Measurements from ENCODE around the gene COL5A2. TPM values are rescaled to one million over a fixed set of nuclear protein-coding genes. Genes with fewer than 3 reads are reported as not detected.

COL5A2 gene
- total RNA-seq, 1 donor from 2014 or later: 29.8 TPM

DNA sequence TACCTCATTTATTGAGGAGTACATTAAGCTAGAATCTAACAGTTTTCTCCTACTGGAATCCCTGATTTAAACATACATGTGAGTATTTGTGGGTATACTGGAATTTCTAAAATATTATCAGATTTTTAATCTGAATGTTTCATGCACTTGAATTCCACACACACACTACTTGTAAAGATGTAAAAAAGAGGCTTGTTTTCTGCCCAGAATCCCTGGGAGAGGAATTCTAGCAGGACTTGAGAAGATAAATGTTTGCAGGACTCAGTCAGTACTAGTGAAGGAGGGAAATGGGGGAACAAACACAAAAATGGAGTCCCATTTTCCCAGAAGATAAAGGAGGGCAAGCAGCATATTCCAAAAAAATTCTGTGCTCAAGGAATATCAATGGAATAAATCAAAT lies 17.0 kb downstream of the COL5A2 start:
- no peak for ATAC-seq
- no peak for DNase-seq
- no peak overlapping the region for H3K4me3 ChIP-seq
- no peaks in the 10 kb centered on the region for H3K9me3 ChIP-seq
- H3K27me3 ChIP-seq: no peaks in the 10 kb centered on the region
- peaks cover 4% of the 10 kb centered on the region for H3K4me1 ChIP-seq
- no peaks in the 10 kb centered on the region for H3K36me3 ChIP-seq
- no peak overlapping the region for H3K27ac ChIP-seq
- intact Hi-C loops (cut with DNase I): no loop called here
- TF ChIP-seq, protein P1, sequence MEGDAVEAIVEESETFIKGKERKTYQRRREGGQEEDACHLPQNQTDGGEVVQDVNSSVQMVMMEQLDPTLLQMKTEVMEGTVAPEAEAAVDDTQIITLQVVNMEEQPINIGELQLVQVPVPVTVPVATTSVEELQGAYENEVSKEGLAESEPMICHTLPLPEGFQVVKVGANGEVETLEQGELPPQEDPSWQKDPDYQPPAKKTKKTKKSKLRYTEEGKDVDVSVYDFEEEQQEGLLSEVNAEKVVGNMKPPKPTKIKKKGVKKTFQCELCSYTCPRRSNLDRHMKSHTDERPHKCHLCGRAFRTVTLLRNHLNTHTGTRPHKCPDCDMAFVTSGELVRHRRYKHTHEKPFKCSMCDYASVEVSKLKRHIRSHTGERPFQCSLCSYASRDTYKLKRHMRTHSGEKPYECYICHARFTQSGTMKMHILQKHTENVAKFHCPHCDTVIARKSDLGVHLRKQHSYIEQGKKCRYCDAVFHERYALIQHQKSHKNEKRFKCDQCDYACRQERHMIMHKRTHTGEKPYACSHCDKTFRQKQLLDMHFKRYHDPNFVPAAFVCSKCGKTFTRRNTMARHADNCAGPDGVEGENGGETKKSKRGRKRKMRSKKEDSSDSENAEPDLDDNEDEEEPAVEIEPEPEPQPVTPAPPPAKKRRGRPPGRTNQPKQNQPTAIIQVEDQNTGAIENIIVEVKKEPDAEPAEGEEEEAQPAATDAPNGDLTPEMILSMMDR (IDR thresholded peaks at IDR 0.05): no peak

DNA sequence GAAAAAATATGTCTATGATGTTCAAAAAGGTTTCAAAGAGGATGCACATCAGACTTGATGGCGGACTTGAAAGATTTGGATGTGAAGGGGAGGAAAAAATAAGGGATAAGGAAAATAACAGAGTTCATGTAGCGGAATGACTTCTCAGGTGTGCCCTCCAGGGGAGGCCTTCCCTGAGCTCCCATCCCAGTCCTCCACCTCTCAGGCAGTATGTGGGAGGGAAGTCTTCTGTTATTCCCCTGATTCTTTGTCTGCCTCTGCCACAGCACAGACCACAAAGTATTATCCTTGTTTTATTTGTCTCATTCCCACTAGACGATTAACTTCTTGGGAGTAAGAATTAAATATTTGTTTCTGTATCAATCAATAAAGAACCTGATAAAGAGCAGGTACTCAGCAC lies 17.7 kb downstream of the COL5A2 start:
- intact Hi-C loops (cut with DNase I): no loop called here
- ATAC-seq (no peak), DNase-seq (no peak)
- H3K27me3 ChIP-seq: no peaks in the 10 kb centered on the region
- H3K36me3 ChIP-seq: no peaks in the 10 kb centered on the region
- no peaks in the 10 kb centered on the region for H3K9me3 ChIP-seq
- peaks cover 4% of the 10 kb centered on the region for H3K4me1 ChIP-seq
- no peak overlapping the region for H3K4me3 ChIP-seq
- H3K27ac ChIP-seq: no peak overlapping the region
- TF ChIP-seq, protein P1 (IDR thresholded peaks at IDR 0.05): no peak

DNA sequence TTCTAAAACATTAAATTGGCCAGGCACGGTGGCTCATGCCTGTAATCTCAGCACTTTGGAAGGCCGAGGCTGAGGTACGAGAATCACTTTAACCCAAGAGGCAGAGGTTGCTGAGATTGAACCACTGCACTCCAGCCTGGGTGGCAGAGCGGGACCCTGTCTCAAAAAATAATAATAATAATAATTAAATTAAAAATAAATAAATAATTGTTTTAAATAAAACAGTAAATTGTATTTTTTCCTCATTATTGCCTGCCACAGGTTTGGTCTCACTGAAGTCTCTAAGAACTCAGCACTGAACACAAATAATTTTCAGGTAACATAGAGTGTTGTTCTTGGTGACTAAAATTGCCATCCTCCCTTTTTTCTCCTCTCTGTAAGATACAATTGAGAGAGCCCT lies 19.8 kb downstream of the COL5A2 start:
- no peaks in the 10 kb centered on the region for H3K36me3 ChIP-seq
- H3K4me1 ChIP-seq: peaks cover 4% of the 10 kb centered on the region
- no peak overlapping the region for H3K27ac ChIP-seq
- TF ChIP-seq, protein P1 (IDR thresholded peaks at IDR 0.05): no peak
- no peak for ATAC-seq
- DNase-seq: no peak
- no peaks in the 10 kb centered on the region for H3K27me3 ChIP-seq
- intact Hi-C loops (cut with DNase I): no loop called here
- H3K9me3 ChIP-seq: no peaks in the 10 kb centered on the region
- no peak overlapping the region for H3K4me3 ChIP-seq

DNA sequence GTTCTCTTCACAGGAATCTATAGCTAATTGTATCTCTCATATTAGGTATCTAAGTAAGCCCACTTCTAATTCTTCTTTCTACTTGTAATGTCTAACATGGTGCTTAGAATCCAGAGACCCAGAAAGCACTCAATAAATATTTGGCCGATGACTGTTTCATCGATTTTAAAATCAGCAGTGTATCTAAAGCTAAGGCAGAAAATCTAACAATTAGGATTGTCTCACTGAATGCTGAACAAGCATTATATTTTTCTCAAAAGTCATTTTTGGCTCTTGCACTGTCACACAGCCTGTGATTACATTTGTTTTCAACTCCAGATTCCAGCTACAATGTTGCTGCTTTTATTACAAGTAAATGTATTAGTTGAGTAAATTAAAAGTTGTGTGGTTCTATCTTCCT lies 20.3 kb downstream of the COL5A2 start:
- Histone ChIP-seq H3K9me3 (no peaks in the 10 kb centered on the region), H3K4me1 (peaks cover 4% of the 10 kb centered on the region), H3K36me3 (no peaks in the 10 kb centered on the region), H3K4me3 (no peak overlapping the region), H3K27me3 (no peaks in the 10 kb centered on the region), H3K27ac (no peak overlapping the region)
- TF ChIP-seq, protein P1 (IDR thresholded peaks at IDR 0.05): no peak
- no peak for DNase-seq
- intact Hi-C loops (cut with DNase I): no loop called here
- ATAC-seq: no peak

DNA sequence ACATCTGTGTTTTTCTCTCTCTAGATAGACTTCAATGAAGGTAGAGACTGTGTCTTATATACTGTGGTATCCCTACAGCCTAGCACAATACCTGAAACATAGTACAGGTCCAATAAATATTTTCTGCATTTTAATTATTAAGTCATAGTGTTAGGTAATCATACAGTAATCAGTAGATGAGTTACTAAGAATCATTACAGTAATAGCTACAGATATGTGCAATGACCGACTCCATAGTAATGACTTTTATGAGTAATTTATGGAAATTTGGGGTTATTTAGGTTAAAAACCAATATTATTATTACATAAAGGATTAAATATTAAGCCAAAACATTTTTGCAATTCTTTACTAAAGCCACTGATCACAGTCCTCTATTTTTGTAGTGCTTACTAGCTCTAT lies 21.6 kb downstream of the COL5A2 start:
- TF ChIP-seq, protein P1 (IDR thresholded peaks at IDR 0.05): no peak
- no peaks in the 10 kb centered on the region for H3K27me3 ChIP-seq
- no peak overlapping the region for H3K27ac ChIP-seq
- intact Hi-C loops (cut with DNase I): no loop called here
- H3K4me1 ChIP-seq: no peaks in the 10 kb centered on the region
- no peak overlapping the region for H3K4me3 ChIP-seq
- ATAC-seq (no peak), DNase-seq (no peak)
- no peaks in the 10 kb centered on the region for H3K36me3 ChIP-seq
- H3K9me3 ChIP-seq: no peaks in the 10 kb centered on the region

DNA sequence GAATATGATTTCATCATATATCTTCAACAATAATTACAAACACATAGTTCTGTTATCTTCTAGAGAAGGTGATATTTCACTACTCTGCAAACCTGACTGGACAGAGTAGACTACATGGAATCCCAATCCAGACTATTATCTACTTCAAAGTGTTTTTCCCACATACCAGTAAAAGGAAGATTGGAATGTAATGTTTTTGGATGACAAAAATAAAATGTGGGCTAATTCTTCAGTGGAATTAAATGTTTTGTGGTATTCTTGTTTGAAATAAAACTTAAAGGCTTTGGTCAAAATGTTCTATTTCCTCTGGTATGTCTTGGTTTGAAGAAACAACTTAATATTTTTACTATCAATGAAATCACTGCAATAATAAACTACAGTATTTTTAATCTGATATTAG lies 22.1 kb downstream of the COL5A2 start:
- no peak overlapping the region for H3K27ac ChIP-seq
- H3K9me3 ChIP-seq: no peaks in the 10 kb centered on the region
- TF ChIP-seq, protein P1 (IDR thresholded peaks at IDR 0.05): no peak
- H3K36me3 ChIP-seq: no peaks in the 10 kb centered on the region
- no peaks in the 10 kb centered on the region for H3K4me1 ChIP-seq
- ATAC-seq (no peak), DNase-seq (no peak)
- intact Hi-C loops (cut with DNase I): no loop called here
- no peaks in the 10 kb centered on the region for H3K27me3 ChIP-seq
- H3K4me3 ChIP-seq: no peak overlapping the region

Measured in upper lobe of right lung (tissue), 1 donor.